ENCODE measurements around the gene KCTD5. TPM values are rescaled to one million over a fixed set of nuclear protein-coding genes. Genes with fewer than 3 reads are reported as not detected.

KCTD5 gene
- polyA plus RNA-seq, 1 donor (not counting 4 experiments of a cell fraction or from before 2014, with no cell fraction given) = 29.0 TPM

DNA sequence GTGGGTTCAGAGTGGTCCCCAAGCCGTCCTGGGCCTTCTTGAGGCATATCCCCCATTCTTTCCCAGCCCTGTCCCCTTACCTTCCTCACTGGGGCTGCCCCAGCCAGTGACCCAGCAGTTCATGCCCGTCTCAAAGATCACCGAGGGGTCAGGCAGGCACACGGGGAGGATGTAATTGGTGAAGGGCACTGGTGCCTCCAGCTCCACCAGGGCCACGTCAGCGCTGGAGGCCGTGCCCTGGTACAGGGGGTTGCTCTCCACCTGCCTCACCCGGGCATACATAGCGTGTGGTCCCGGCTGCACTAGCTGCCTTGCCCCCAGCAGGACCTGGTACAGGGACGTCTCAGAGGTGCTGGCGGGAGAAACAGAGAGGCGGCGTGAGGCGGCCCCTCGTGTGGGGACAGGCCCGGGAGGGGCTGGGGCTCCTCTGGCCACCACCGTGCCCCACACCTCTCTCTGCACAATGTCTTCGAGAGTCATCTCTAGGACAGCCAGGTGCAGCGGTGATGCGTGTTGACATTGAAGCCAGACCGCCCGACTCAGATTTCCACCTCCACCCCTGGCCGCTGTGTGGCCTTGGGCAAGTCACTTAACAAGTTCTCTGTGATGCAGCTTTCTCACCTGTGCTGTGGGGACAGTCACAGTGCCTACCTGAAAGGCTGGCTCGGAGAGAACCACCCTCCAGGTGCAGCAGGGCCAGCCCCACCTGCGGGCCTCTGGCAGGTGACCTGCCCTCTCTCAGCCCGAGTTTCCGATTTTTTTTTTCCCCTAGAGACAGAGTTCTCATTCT, 31.9 kb downstream of the KCTD5 start:
- H3K9me3 ChIP-seq (ENCODE audit: control insufficient read depth, low read depth, low read length) = no peaks in the 10 kb centered on the region
- FAIRE-seq (no peak), DNase-seq (ENCODE audit: low read depth, low spot score) (no peak)
- no peaks in the 10 kb centered on the region for H4K20me1 ChIP-seq (ENCODE audit: control insufficient read depth, extremely low read depth, insufficient read depth, low read length)
- peaks cover 0 to 8% of the 10 kb centered on the region in 2 experiments for H3K36me3 ChIP-seq (ENCODE audit: control insufficient read depth in 2 of 2, extremely low read depth in 1 of 2, insufficient read depth in 2 of 2, low read length in 2 of 2)
- no peak overlapping the region for H3K4me3 ChIP-seq (ENCODE audit: control insufficient read depth in 2 of 3, extremely low read depth in 1 of 3, insufficient read depth in 2 of 3, low read depth in 1 of 3, low read length in 3 of 3)
- dilution Hi-C loops (cut with MboI; ENCODE audit: extremely low pct_ligation_motif_present, low sequenced_read_pairs) = no loop called here
- no peaks in the 10 kb centered on the region for H3K9me1 ChIP-seq (ENCODE audit: control insufficient read depth, extremely low read depth, insufficient read depth, low read length)
- H3K27me3 ChIP-seq (ENCODE audit: control insufficient read depth, extremely low read depth, insufficient read depth, low read length) = peaks cover 14% of the 10 kb centered on the region
- no peak overlapping the region for H2AFZ ChIP-seq (ENCODE audit: control insufficient read depth, low read length)
- H3K9ac ChIP-seq (ENCODE audit: control insufficient read depth, extremely low read depth, insufficient read depth, low read length) = no peak overlapping the region
- H3K4me2 ChIP-seq (ENCODE audit: control insufficient read depth, extremely low read depth, insufficient read depth, low read depth, low read length) = no peak overlapping the region
- TF ChIP-seq EZH2 (IDR thresholded peaks at IDR 0.05; ENCODE audit: low read length) = no peak
- TF ChIP-seq, protein P1, sequence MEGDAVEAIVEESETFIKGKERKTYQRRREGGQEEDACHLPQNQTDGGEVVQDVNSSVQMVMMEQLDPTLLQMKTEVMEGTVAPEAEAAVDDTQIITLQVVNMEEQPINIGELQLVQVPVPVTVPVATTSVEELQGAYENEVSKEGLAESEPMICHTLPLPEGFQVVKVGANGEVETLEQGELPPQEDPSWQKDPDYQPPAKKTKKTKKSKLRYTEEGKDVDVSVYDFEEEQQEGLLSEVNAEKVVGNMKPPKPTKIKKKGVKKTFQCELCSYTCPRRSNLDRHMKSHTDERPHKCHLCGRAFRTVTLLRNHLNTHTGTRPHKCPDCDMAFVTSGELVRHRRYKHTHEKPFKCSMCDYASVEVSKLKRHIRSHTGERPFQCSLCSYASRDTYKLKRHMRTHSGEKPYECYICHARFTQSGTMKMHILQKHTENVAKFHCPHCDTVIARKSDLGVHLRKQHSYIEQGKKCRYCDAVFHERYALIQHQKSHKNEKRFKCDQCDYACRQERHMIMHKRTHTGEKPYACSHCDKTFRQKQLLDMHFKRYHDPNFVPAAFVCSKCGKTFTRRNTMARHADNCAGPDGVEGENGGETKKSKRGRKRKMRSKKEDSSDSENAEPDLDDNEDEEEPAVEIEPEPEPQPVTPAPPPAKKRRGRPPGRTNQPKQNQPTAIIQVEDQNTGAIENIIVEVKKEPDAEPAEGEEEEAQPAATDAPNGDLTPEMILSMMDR (optimal IDR thresholded peaks at IDR 0.05 in 1 of 3, IDR thresholded peaks at IDR 0.05 in 1 of 3, conservative IDR thresholded peaks at IDR 0.05 in 1 of 3; ENCODE audit: extremely low read depth in 1 of 3, insufficient read depth in 2 of 3, low read length in 3 of 3) = no peak
- no peak overlapping the region for H3K27ac ChIP-seq (ENCODE audit: control insufficient read depth, insufficient read depth, low read length)
- no peaks in the 10 kb centered on the region for H3K79me2 ChIP-seq (ENCODE audit: control insufficient read depth, insufficient read depth, low read length)
- H3K4me1 ChIP-seq (ENCODE audit: control insufficient read depth, extremely low read depth, insufficient read depth, low read length) = no peaks in the 10 kb centered on the region

DNA sequence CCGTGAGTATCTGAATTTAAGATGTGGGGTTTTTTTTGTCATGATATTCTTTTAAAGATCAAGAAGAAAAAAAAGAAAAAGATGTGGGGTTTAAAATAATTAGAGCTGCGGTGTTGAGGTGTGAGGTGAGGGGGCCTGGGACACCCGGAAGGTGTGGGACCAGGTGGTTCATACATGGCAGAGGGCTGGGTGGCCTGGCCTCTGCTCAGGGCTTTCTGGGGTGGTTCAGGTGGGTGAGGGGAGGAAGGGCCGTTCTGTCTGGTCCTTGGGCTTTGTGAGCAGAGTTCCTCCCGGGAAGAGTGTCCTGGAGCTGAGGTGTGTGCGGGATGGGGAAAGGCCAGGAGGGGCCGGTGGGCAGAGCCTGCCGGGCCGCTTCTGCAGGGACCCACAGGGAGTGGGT, 32.7 kb downstream of the KCTD5 start:
- DNase-seq (ENCODE audit: low read depth, low spot score) (no peak), FAIRE-seq (no peak)

More for the DNA sequence above, 32.7 kb downstream of the KCTD5 start:
- TF ChIP-seq, protein P1 (optimal IDR thresholded peaks at IDR 0.05 in 1 of 3, IDR thresholded peaks at IDR 0.05 in 1 of 3, conservative IDR thresholded peaks at IDR 0.05 in 1 of 3; ENCODE audit: extremely low read depth in 1 of 3, insufficient read depth in 2 of 3, low read length in 3 of 3) = no peak
- no peak for TF ChIP-seq EZH2 (IDR thresholded peaks at IDR 0.05; ENCODE audit: low read length)
- H4K20me1 ChIP-seq (ENCODE audit: control insufficient read depth, extremely low read depth, insufficient read depth, low read length) = no peaks in the 10 kb centered on the region
- H3K9me3 ChIP-seq (ENCODE audit: control insufficient read depth, low read depth, low read length) = no peaks in the 10 kb centered on the region
- peaks cover 14% of the 10 kb centered on the region for H3K27me3 ChIP-seq (ENCODE audit: control insufficient read depth, extremely low read depth, insufficient read depth, low read length)
- H2AFZ ChIP-seq (ENCODE audit: control insufficient read depth, low read length) = no peak overlapping the region
- no peak overlapping the region for H3K4me3 ChIP-seq (ENCODE audit: control insufficient read depth in 2 of 3, extremely low read depth in 1 of 3, insufficient read depth in 2 of 3, low read depth in 1 of 3, low read length in 3 of 3)
- no peaks in the 10 kb centered on the region for H3K9me1 ChIP-seq (ENCODE audit: control insufficient read depth, extremely low read depth, insufficient read depth, low read length)
- peaks cover 2% of the 10 kb centered on the region for H3K4me1 ChIP-seq (ENCODE audit: control insufficient read depth, extremely low read depth, insufficient read depth, low read length)
- dilution Hi-C loops (cut with MboI; ENCODE audit: extremely low pct_ligation_motif_present, low sequenced_read_pairs) = no loop called here
- H3K9ac ChIP-seq (ENCODE audit: control insufficient read depth, extremely low read depth, insufficient read depth, low read length) = no peak overlapping the region
- H3K36me3 ChIP-seq (ENCODE audit: control insufficient read depth in 2 of 2, extremely low read depth in 1 of 2, insufficient read depth in 2 of 2, low read length in 2 of 2) = peaks cover 0 to 4% of the 10 kb centered on the region in 2 experiments
- H3K27ac ChIP-seq (ENCODE audit: control insufficient read depth, insufficient read depth, low read length) = no peak overlapping the region
- H3K4me2 ChIP-seq (ENCODE audit: control insufficient read depth, extremely low read depth, insufficient read depth, low read depth, low read length) = no peak overlapping the region
- no peaks in the 10 kb centered on the region for H3K79me2 ChIP-seq (ENCODE audit: control insufficient read depth, insufficient read depth, low read length)

Data from keratinocyte (primary cell).